ENCODE measurements around the gene JHY.

Gene JHY

GRCh38 chr11:122872046-122872445 lies 10.5 kb upstream of the JHY start:
- no peak for FAIRE-seq

- FAIRE-seq = no peak
Observed at GRCh38 chr11:122874991-122875390, 7.6 kb upstream of the JHY start.

DNA sequence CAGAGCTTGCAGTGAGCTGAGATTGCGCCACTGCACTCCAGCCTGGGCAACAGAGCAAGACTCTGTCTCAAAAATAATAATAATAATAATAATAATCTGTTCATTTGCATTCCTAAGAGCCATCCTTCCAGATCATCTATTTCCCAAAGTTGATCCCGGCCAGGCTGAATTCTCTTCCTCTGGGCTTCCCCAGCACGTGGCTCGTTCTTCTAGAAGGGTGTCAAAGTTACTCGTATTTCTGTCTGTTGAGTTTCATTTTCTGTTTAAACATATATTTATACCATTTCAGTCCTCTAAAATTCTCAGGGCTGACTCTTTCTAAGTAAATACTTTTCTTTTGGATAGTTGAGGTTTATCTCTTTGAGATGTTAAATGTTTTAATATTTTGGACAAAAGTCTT lies 4.8 kb upstream of the JHY start:
- no peak for FAIRE-seq

DNA sequence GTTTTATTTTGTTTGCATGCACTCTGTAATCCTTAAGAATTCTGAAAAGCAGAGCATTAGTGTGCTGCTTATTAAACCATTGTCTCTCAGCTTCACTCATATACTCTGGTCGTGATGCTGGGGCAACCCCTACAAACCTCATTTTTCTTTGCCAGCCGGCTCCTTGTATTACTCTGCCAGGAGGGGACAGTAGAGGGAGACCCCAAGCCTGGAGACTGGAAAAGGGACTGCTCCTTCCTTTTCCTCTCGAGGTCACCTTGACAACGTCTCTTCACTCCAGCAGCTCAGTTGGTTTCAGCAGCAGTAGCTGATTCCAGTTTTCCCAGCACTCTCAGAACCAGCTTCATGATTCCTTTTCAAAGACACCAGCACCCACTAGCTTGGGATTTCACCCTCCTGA lies 2.8 kb upstream of the JHY start:
- no peak for FAIRE-seq

- FAIRE-seq = no peak
Observed at GRCh38 chr11:122882857-122883645, 492 bp downstream of the JHY start.

- no peak for FAIRE-seq
Observed at GRCh38 chr11:122883646-122883979, 1.1 kb downstream of the JHY start.

DNA sequence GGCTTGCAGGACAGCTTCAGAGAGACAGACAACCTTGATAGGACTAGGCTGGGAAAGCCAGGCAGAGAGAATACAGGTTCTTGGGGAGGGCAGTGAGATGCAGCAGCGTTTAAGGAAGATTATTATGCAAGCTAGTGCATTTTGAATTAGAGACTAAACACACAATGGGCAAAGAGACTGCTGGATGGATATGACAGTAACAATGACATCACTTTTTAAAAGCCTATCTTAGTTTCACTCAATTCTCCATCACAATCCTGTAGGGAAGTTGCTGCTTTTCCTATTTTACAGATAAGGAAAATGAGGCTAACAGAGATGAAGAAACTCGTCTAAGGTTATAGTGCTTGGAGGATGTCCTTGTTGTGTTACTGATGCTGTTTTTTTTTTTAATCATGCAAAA lies 5.6 kb downstream of the JHY start:
- no peak for FAIRE-seq

GRCh38 chr11:122893131-122893530 lies 10.6 kb downstream of the JHY start:
- no peak for FAIRE-seq

GRCh38 chr11:122895563-122895962 lies 13.0 kb downstream of the JHY start:
- FAIRE-seq = no peak

DNA sequence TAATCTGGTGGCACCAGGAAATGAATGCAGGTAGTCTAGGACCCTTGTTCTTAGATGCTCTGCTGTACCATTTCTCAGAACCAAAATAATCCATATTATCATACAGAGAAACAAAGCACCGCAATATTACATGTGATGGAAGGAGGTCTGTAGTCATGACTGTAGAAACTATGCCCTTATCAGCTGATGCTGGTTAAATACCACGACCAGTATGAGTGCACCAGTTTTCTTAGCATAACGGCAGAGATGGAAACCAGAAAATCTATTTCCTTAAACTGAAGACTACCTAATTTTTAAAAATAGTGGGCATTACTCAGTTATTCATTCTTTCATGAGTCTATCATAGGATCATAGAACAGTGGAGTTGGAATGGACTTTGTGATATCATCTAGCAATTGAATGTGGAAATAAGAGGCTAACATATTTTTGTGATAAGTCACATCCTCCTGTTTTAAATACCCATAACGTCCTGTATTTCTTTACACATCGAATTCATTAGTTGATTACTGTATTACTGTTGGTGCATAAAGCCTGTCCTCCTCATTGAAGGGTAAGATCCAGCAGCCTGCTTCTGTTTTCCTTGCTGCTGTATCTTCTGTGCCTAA lies 15.1 kb downstream of the JHY start:
- FAIRE-seq = no peak

GRCh38 chr11:122898799-122899198 lies 16.2 kb downstream of the JHY start:
- no peak for FAIRE-seq

DNA sequence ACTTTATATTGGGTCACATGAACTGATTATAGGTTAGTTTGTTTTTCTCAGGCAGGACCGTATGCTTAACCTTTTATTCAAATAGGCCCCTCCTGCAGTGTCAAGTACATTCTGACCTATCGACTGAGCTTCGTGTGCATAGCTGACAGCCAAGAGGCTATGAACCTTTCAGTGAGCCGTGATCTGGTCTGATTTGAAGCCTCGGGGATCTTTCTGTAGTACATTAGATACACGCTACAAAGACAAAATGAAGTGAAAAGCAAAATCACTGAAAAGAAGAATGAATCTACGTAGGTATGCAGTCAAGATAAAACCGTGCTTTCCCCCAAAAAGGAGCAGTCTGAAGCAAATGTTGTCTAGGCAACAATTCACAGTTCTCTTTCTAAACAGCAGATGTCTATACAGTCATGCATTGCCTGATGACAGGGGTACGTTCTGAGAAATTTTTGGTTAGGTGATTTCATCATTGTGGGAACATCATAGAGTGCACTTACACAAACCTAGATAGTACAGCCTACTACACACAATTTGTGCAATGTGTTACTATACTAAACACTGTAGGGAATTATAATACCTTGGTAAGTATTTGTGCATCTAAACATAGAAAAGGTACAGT lies 18.1 kb downstream of the JHY start:
- FAIRE-seq = no peak

- no peak for FAIRE-seq
Observed at GRCh38 chr11:122902951-122903350, 20.4 kb downstream of the JHY start.

GRCh38 chr11:122910775-122911174 lies 28.2 kb downstream of the JHY start:
- no peak for FAIRE-seq

DNA sequence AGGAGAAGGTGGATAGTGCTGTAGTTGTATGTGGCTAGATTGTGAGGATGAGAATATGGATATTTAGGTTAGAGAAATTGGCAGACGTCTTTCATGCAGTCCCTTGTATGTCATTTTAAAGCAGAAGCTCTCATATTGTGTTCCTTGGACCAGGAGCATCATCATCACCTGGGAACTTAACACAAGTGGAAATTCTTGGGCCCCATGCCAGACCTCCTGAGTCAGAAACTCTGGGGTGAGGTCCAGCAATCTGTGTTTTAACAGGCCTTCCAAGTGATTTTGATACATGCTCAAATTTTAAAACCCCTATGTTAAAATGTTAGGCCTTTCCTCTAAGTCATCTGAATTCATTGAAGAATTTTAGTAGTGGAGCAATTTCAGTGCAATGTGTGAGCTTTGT lies 34.8 kb downstream of the JHY start:
- FAIRE-seq = no peak

- FAIRE-seq = no peak
Observed at GRCh38 chr11:122918734-122919133, 36.2 kb downstream of the JHY start.

GRCh38 chr11:122920579-122920978 lies 38.0 kb downstream of the JHY start:
- FAIRE-seq = no peak

- FAIRE-seq = no peak
Observed at GRCh38 chr11:122922893-122923292, 40.3 kb downstream of the JHY start.

GRCh38 chr11:122923302-122923701 lies 40.7 kb downstream of the JHY start:
- FAIRE-seq = no peak

DNA sequence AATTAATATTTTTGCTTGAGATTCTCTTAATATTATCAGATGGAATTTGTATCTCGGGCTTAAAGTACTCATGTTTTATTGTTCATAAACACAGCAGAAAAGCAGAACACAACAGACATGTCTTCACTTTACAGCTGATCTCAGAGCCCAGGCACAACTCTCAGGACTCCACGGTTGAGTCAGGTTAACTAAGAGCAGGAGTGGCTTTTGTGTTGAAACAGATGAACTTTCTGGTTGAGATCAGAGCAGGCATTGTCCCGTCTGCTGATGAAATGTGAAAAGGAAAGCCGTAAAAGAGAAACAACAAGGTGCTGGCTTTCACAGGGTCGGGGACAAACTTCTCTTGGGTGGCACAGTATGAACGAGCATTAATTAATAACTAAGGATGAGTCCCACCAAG lies 49.0 kb downstream of the JHY start:
- FAIRE-seq = no peak

DNA sequence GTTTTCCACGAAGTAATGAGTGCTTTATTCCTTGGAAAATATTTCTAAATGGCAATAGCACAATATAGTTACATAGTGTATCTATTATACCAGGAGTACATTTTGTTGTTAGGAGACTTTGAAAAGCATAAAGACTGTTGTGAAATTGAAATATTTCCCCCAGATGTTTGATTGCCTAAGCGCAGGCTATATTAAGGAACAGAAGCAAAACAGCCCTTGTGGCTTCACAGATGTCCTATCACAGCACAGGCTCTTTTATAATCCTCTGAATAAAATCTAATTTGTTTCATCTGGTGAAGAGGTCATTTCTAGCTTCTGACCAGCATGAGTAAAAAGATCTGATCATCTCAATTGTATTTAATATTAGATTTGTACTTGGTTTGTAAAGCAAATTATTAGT lies 50.9 kb downstream of the JHY start:
- FAIRE-seq = no peak

DNA sequence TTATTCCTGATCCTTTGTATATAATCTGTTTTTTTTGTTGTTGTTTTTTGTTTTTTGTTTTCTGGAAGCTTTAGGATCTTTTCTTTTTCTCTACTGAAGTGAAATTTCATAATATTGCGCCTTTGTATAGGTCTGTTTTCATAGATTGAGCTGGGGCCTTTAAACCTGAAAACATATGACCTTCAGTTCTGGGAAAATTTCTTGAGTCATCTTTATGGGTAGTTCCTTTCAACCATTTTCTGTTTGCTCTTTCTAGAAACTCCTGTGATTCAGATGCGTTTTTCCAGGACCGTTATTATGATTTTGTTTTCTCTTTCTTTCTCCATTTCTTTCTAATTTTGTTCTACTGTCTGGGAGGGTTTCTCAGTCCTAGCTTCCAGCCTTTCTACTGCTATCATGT lies 55.4 kb downstream of the JHY start:
- no peak for FAIRE-seq

DNA sequence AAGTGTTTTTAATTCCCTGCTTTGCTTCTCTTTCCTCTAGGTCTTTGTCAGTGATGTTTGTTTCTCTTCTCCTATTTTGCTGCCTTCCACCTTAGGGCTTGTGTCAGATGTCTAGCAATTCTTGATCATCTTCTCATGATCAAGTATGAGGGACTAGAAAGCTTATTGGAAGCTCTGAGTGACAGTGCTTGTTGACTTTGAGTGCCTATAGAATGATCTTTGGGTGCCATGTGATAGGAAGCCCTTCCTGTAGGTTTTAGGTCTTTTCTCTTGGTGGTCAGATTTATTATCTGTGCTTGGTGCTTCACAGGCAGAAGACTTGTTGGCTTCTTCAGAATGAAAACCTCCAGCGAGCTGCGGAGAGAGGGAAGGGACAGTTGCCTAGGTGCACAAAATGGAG lies 56.0 kb downstream of the JHY start:
- FAIRE-seq = no peak

DNA sequence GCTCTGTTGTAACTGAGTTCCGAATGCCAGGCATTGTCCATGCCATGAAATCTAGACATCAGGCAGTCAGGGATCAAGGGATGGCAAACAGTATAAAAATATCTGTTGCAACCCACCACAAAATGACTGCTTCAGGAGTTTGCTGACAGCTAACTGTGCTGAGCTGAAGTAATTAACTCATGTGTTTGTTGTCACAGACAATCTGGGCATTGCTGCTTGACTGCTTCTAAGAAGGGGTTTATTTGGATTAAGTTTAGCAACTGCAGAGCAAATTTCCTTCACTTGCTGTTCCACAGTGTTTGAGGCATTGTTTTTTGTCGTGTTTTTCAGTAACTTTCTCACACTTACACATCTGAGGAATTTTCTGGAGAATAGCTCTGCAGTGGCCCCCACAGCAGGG lies 68.7 kb downstream of the JHY start:
- no peak for FAIRE-seq

- no peak for FAIRE-seq
Observed at GRCh38 chr11:122954455-122954854, 71.9 kb downstream of the JHY start.
